NT2/D1 (cell line): ENCODE results near the gene ATP13A3.
"Not testable (repeated sequence)": the region's sequence is repeated elsewhere in the genome, so short reads cannot be mapped to it uniquely, and the experiment has no call there.

Experiments
- DNase-seq: peaks from one replicate; pipeline ENCODE4 v3.0.0-alpha.2; 2011; ENCODE audit warnings: low read depth, low spot score
- H3K27me3 ChIP-seq: 2 replicates; pipeline ENCODE4 v1.6.0; 2011; ENCODE audit warnings: mild to moderate bottlenecking; ENCODE audit not compliant: insufficient read length, insufficient read depth
- H3K36me3 ChIP-seq: 2 replicates; pipeline ENCODE4 v1.6.1; 2011; ENCODE audit warnings: mild to moderate bottlenecking, low read length, mixed read lengths; ENCODE audit not compliant: insufficient read depth, insufficient read length
- H3K4me1 ChIP-seq: 2 replicates; pipeline ENCODE4 v1.5.1; 2011; ENCODE audit not compliant: insufficient read depth, insufficient read length
- H3K4me3 ChIP-seq: 2 replicates; pipeline ENCODE4 v1.5.1; 2011; ENCODE audit warnings: low read depth; ENCODE audit not compliant: insufficient read length
- H3K9ac ChIP-seq: 2 replicates; pipeline ENCODE4 v1.6.0; 2011; ENCODE audit warnings: low read depth; ENCODE audit not compliant: insufficient read length
- H3K9me3 ChIP-seq: 2 replicates; pipeline ENCODE4 v1.5.1; 2011; ENCODE audit warnings: mild to moderate bottlenecking, low read length; ENCODE audit not compliant: insufficient read depth
- SUZ12 ChIP-seq: IDR thresholded peaks from 2 replicates; pipeline ENCODE4 v1.6.1; 2011; ENCODE audit not compliant: insufficient read length, insufficient read depth; ENCODE audit errors: extremely low read depth
- YY1 ChIP-seq: IDR thresholded peaks from 2 replicates; pipeline ENCODE4 v1.6.1; 2011; ENCODE audit not compliant: insufficient read length, insufficient read depth
- ZNF274 ChIP-seq: IDR thresholded peaks from 2 replicates; pipeline ENCODE4 v1.6.1; 2011; ENCODE audit warnings: mild to moderate bottlenecking, low read depth, low read length

Gene ATP13A3

GRCh38 chr3:194521510-194522260, 34.9 kb upstream of the ATP13A3 start:
- peaks cover 3% of the 10 kb centered on the region for H3K4me1 ChIP-seq
- no peaks in the 10 kb centered on the region for H3K36me3 ChIP-seq
- H3K27me3 ChIP-seq, result no peaks in the 10 kb centered on the region
- no peak overlapping the region for H3K9ac ChIP-seq
- H3K4me3 ChIP-seq, result no peak overlapping the region
- TF ChIP-seq YY1 (no peak), ZNF274 (no peak), SUZ12 (no peak)
- no peaks in the 10 kb centered on the region for H3K9me3 ChIP-seq
- no peak for DNase-seq

- H3K4me3 ChIP-seq, H3K9me3 ChIP-seq: not testable (repeated sequence)
Measured at GRCh38 chr3:194520682-194521162, 33.9 kb upstream of the ATP13A3 start.

GRCh38 chr3:194520201-194520600, 33.4 kb upstream of the ATP13A3 start:
- not testable (repeated sequence) for H3K4me1 ChIP-seq, DNase-seq, H3K9me3 ChIP-seq, H3K36me3 ChIP-seq, H3K4me3 ChIP-seq, H3K9ac ChIP-seq, H3K27me3 ChIP-seq

More at GRCh38 chr3:194520682-194521162, 33.9 kb upstream of the ATP13A3 start:
- not testable (repeated sequence) for H3K4me1 ChIP-seq, DNase-seq, H3K36me3 ChIP-seq, H3K27me3 ChIP-seq, H3K9ac ChIP-seq

GRCh38 chr3:194518652-194519051, 31.9 kb upstream of the ATP13A3 start:
- DNase-seq, result no peak
- H3K4me1 ChIP-seq, result peaks cover 3% of the 10 kb centered on the region
- H3K27me3 ChIP-seq, result no peaks in the 10 kb centered on the region
- no peak for TF ChIP-seq ZNF274
- no peak for TF ChIP-seq SUZ12
- TF ChIP-seq YY1, result no peak
- H3K9ac ChIP-seq, result no peak overlapping the region
- no peak overlapping the region for H3K4me3 ChIP-seq
- H3K36me3 ChIP-seq, result no peaks in the 10 kb centered on the region
- no peaks in the 10 kb centered on the region for H3K9me3 ChIP-seq

GRCh38 chr3:194517333-194517732, 30.5 kb upstream of the ATP13A3 start:
- DNase-seq, result no peak
- no peaks in the 10 kb centered on the region for H3K27me3 ChIP-seq
- H3K4me3 ChIP-seq, result no peak overlapping the region
- TF ChIP-seq YY1, result no peak
- TF ChIP-seq SUZ12, result no peak
- no peak for TF ChIP-seq ZNF274
- no peak overlapping the region for H3K9ac ChIP-seq
- H3K9me3 ChIP-seq, result no peaks in the 10 kb centered on the region
- H3K4me1 ChIP-seq, result peaks cover 3% of the 10 kb centered on the region
- H3K36me3 ChIP-seq, result no peaks in the 10 kb centered on the region

- no peak overlapping the region for H3K9ac ChIP-seq
- no peaks in the 10 kb centered on the region for H3K4me1 ChIP-seq
- TF ChIP-seq SUZ12 (no peak), YY1 (no peak), ZNF274 (no peak)
- H3K9me3 ChIP-seq, result no peaks in the 10 kb centered on the region
- no peak for DNase-seq
- H3K4me3 ChIP-seq, result no peak overlapping the region
- no peaks in the 10 kb centered on the region for H3K27me3 ChIP-seq
- no peaks in the 10 kb centered on the region for H3K36me3 ChIP-seq
Measured at GRCh38 chr3:194514626-194515025, 27.8 kb upstream of the ATP13A3 start.

- no peak for DNase-seq
- no peaks in the 10 kb centered on the region for H3K27me3 ChIP-seq
- H3K4me1 ChIP-seq, result no peaks in the 10 kb centered on the region
- H3K4me3 ChIP-seq, result no peak overlapping the region
- no peak for TF ChIP-seq SUZ12
- TF ChIP-seq ZNF274, result no peak
- no peak for TF ChIP-seq YY1
- H3K36me3 ChIP-seq, result no peaks in the 10 kb centered on the region
- no peaks in the 10 kb centered on the region for H3K9me3 ChIP-seq
- no peak overlapping the region for H3K9ac ChIP-seq
Measured at GRCh38 chr3:194512895-194513601, 26.2 kb upstream of the ATP13A3 start.
